Left forelimb (tissue), 1 donor: ENCODE measurements around the gene CSTF1.
"Not testable (repeated sequence)": the region's sequence is repeated elsewhere in the genome, so short reads cannot be mapped to it uniquely, and the experiment has no call there.

Source experiments
- DNase-seq: peaks from one replicate; pipeline ENCODE4 v3.0.0-alpha.2; 2018; ENCODE audit warnings: low spot score

The CSTF1 gene

DNA sequence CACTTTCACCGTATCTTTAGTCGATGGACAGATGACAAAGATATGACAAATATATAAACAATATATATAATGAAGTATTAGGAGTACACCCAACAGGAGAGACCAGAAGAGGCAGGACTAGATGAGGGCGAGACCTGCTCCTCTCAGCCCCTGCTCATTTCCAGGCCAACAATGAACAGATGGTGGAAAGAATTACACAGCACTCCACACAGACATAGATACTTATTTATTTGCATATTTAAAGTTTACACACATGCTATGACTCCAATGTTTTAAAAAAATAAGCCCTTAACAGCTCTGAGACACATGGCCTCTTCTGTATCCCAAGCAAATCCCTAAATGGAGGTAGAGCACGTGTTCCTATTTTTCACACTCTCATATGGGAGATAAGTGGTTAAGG lies 23.3 kb upstream of the CSTF1 start:
- no peak for DNase-seq

DNA sequence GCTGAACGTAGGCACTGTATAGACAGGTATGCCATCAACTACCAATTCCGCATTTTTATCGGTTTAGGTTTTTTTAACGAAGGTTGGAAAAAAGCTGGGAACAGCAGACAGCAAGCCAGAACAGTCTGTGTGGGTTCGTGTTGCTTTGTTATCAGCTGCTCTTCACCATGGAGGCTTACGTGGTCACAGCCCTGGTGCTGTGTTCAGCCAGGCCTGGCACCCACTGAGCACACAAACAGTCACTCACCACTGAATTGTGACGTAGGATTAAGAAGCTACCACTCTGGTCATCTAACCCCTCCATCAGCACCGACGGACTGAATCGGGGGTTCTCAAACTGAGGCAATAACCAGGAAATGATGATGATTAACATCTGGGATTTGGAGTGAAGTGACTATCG lies 20.5 kb upstream of the CSTF1 start:
- no peak for DNase-seq

GRCh38 chr20:56372850-56373249 lies 19.6 kb upstream of the CSTF1 start:
- no peak for DNase-seq

DNA sequence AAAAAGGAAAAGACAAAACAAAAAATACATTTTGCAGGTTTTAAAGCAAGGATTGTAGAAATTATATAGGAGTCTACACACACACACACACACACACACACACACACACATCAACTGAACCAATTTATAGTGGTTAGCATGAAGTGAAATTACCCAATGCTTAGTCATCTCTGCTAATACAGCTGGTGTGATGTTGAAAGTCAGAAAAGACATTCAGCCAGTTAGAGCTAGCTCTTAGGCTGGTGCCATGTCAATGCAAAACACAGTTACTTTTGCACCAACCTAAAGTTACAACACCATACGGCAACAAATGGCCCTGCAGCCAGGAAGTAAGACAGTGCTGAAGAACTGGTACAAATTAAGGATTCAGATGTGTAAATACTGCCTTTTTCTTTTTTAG lies 18.5 kb upstream of the CSTF1 start:
- no peak for DNase-seq

- DNase-seq = no peak
These were observed 16.1 kb upstream of the CSTF1 start for GRCh38 chr20:56376331-56376730.

DNA sequence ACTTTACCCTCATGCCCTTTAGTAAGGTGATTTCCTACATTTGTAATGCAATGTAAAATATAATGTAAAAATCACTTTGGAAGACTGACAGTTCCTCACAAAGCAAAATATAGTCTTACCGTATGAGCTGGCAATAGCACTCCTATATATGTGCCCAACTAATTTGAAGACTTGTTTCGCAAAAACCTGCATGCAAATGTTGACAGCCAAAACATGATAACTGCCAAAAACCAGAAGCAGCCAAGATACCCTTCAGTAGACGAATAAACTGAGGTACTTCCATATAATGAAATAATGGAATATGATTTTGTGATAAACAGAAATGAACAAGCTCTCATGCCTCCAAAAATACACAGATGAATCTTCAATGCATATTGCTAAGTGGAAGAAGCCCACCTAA lies 14.1 kb upstream of the CSTF1 start:
- no peak for DNase-seq

- no peak for DNase-seq
These were observed 12.1 kb upstream of the CSTF1 start for GRCh38 chr20:56380375-56380774.

GRCh38 chr20:56381501-56381900 lies 10.9 kb upstream of the CSTF1 start:
- no peak for DNase-seq

- DNase-seq = no peak
These were observed 9.7 kb upstream of the CSTF1 start for GRCh38 chr20:56382696-56383095.

GRCh38 chr20:56383334-56383733 lies 9.1 kb upstream of the CSTF1 start:
- no peak for DNase-seq

DNA sequence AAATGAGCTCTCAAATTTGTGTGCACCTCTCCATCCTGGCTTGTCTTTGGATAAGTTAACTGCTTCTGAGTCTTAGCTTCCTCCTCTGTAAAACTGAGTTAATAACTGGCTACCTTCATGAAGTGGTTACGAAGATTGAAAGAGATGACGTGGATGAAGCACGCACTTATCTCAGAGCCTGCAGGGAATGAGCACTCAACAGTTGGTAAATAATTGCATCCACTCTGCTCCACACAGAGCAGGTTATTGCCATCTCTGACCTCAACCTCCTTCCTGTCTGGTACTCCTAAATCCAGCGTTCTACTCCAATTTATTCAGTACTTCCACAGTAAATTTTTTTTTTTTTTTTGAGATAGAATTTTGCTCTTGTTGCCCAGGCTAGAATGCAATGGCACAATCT lies 7.3 kb upstream of the CSTF1 start:
- DNase-seq = no peak

DNA sequence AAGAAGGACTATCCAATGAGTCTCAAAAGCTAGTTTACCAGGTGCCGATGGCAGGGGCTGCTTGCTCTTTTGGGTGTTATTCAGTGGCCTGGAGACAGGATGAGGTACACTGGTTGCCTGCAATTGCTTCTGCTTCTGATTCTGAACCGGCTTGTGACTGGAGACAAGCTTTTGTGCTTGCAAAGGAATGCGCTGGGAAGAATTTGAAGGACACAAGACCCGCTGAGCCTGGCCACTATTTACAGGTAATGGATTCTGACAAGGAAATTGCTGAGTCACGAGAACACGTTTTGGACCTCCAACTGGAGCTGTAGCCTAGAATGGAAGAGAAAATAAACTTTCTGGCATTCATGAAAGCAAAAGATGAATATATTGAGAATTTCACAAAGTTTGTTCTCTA lies 6.2 kb upstream of the CSTF1 start:
- DNase-seq = no peak

- DNase-seq = no peak
These were observed 3.6 kb upstream of the CSTF1 start for GRCh38 chr20:56388882-56389281.

GRCh38 chr20:56389807-56390206 lies 2.6 kb upstream of the CSTF1 start:
- DNase-seq = no peak

DNA sequence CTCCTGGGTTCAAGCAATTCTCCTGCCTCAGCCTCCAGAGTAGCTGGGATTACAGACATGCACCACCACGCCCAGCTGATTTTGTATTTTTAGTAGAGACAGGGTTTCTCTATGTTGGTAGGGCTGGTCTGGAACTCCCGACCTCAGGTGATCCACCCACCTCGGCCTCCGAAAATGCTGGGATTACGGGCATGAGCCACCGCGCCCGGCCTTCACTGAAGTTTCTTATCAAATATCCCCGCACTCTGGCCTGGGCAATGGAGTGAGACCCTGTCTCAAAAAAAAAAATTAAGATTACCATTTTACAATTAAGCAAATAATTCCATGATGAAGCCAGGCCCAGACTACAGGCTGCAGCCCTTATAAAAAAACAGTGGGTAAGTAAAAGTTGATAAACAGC lies 2.0 kb upstream of the CSTF1 start:
- not testable (repeated sequence) for DNase-seq

DNA sequence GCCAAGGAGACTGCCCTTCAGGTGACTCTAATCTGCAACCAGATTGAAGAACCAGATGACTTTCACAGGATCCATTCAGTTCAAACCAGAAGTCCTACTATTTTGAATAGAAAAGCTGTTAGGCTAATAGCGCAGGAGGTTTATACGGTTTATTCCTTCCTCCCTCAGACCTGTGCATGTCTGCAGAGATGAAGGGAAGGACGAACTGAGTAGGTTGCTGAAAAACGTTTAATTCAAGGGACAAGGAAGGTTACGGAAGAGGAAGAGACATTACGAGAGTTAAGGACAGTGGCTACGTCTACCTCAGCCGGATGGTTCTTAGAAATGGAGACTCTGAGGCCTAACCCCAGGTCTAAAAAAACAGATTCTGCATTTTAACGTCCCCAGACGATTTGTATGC lies 1.4 kb upstream of the CSTF1 start:
- DNase-seq = no peak

- no peak for DNase-seq
These were observed 781 bp upstream of the CSTF1 start for GRCh38 chr20:56391596-56392131.

DNA sequence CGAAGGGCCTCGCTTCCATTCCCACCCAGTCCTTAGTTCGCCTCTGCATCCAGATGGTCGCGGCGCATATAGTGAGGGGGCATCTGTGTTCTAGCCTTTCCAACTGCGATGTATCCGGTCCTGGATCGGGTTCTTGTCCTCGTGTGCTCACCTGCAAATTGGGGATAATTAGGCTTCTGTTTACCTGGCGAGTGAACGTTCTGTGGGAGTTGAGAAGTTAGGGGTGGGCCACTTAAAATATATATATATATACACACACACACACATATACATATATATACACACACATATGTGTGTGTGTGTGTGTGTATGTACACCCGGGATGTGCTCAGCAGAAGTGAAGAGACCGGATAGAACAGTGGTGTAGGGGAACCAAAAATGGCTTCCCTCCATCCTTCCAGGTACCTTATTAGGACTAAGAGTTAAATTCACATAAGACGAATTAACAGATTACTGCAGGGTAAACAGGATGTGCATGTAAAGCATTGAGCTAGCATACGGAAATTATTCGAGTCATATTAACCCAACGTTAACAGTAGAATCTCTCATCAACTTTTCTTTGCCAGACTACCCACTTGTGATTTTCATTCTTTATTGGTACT lies 537 bp downstream of the CSTF1 start:
- no peak for DNase-seq

- DNase-seq = no peak
These were observed 1.2 kb downstream of the CSTF1 start for GRCh38 chr20:56393653-56394052.

DNA sequence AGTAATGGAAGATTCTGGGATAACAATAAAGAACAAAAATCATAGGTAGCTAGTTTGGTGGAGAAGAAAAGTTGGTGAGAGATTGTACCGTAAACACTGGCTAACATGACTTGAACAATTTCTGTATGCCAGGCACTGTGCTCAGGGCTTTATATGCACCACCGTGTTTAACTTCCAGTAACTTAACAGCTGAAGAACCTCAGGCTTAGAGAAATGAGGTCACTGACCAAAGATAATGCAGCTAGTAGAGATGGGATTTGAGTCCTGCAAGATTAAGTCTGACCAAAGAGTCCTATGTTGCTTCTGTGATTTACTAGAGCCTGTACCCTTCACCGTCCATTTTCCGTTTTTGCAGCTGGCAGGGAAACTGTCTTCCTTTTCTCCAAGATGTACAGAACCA lies 2.7 kb downstream of the CSTF1 start:
- DNase-seq = no peak

- no peak for DNase-seq
These were observed 7.7 kb downstream of the CSTF1 start for GRCh38 chr20:56400001-56400640.

GRCh38 chr20:56403465-56403864 lies 11.0 kb downstream of the CSTF1 start:
- no peak for DNase-seq

- DNase-seq = not testable (repeated sequence)
These were observed 12.9 kb downstream of the CSTF1 start for GRCh38 chr20:56405356-56405755.

GRCh38 chr20:56406910-56407309 lies 14.5 kb downstream of the CSTF1 start:
- DNase-seq = no peak
